Measurements from ENCODE around the gene CTSZ. TPM values are rescaled to one million over a fixed set of nuclear protein-coding genes. Genes with fewer than 3 reads are reported as not detected.

CTSZ gene
- total RNA-seq, 1 donor: 223 TPM

DNA sequence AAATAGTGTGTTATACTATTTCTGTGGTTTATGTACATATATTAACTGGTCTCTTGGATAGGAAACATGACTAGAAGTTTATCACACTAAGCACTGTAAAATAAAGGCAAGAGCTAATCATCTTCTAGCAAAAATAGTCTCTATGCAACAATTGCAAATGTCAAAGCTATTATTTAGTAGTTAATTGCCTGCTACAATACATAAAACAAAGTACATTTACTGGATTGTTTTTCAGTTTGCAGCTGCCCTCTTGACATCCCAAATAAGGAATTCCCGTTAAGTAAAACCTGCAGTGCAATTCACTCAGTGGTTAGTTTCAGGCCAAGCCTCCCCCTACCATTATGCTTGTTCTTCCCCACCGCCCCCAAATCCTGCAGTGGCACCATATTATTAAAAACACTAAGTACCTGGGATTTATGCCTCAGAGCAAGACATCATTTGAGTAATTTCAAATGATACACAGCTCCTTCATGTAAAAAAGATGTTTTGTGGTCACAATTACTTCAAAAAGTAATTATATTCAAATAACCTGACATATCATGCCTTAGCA lies 26.6 kb upstream of the CTSZ start:
- no peak for TF ChIP-seq CTCF (IDR thresholded peaks at IDR 0.05; ENCODE audit: extremely low read depth, low read depth, low read length)
- Histone ChIP-seq H3K27ac (ENCODE audit: low read depth, low read length) (no peak overlapping the region), H3K36me3 (ENCODE audit: insufficient read depth, low read length) (peaks cover 52% of the 10 kb centered on the region), H3K79me2 (ENCODE audit: insufficient read depth, low read length) (peaks cover 65% of the 10 kb centered on the region), H3K27me3 (ENCODE audit: insufficient read depth, low read length) (no peaks in the 10 kb centered on the region), H2AFZ (ENCODE audit: low read length) (no peak overlapping the region), H3K9me3 (ENCODE audit: low read depth, low read length) (no peaks in the 10 kb centered on the region), H3K4me1 (ENCODE audit: insufficient read depth, low read length) (peaks cover 32% of the 10 kb centered on the region), H3K4me2 (ENCODE audit: insufficient read depth, low read length) (no peak overlapping the region), H3K4me3 (ENCODE audit: insufficient read depth, low read length) (no peak overlapping the region), H4K20me1 (ENCODE audit: insufficient read depth, low read length) (peaks cover 12% of the 10 kb centered on the region)
- no peak for DNase-seq (ENCODE audit: insufficient read length, low spot score, missing footprints)

DNA sequence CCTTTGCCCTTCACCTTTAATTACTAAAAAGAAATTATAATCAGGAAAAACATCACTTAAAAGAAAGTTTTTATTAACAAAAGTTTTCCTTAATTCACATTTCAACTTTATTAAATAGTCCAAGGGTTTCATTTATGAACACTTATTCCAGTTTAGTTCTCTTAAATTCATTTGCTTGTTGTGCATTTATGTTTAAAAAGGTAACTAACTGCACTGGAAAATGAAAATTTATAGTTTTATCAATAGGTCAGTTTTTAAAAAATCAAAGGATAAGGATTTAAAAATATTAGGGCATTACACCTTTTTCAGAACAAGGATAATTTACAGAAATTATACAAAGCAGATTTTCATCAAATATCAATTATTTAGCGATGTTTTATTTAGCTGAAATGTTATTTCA lies 26.0 kb upstream of the CTSZ start:
- H3K79me2 ChIP-seq (ENCODE audit: insufficient read depth, low read length): peaks cover 64% of the 10 kb centered on the region
- H3K4me1 ChIP-seq (ENCODE audit: insufficient read depth, low read length): peaks cover 38% of the 10 kb centered on the region
- peak overlapping the region; percentile 88 for H3K4me3 ChIP-seq (ENCODE audit: insufficient read depth, low read length)
- no peak overlapping the region for H2AFZ ChIP-seq (ENCODE audit: low read length)
- H3K27ac ChIP-seq (ENCODE audit: low read depth, low read length): peak overlapping the region; percentile 73
- no peak for DNase-seq (ENCODE audit: insufficient read length, low spot score, missing footprints)
- peaks cover 53% of the 10 kb centered on the region for H3K36me3 ChIP-seq (ENCODE audit: insufficient read depth, low read length)
- H3K9me3 ChIP-seq (ENCODE audit: low read depth, low read length): no peaks in the 10 kb centered on the region
- peak overlapping the region; percentile 90 for H3K4me2 ChIP-seq (ENCODE audit: insufficient read depth, low read length)
- TF ChIP-seq CTCF (IDR thresholded peaks at IDR 0.05; ENCODE audit: extremely low read depth, low read depth, low read length): no peak
- no peaks in the 10 kb centered on the region for H3K27me3 ChIP-seq (ENCODE audit: insufficient read depth, low read length)
- peaks cover 17% of the 10 kb centered on the region for H4K20me1 ChIP-seq (ENCODE audit: insufficient read depth, low read length)

GRCh38 chr20:59032713-59033059 lies 25.6 kb upstream of the CTSZ start:
- peak; percentile 7 for TF ChIP-seq CTCF (IDR thresholded peaks at IDR 0.05; ENCODE audit: extremely low read depth, low read depth, low read length)
- peak overlapping the region; percentile 81 for H2AFZ ChIP-seq (ENCODE audit: low read length)
- H3K36me3 ChIP-seq (ENCODE audit: insufficient read depth, low read length): peaks cover 49% of the 10 kb centered on the region
- no peaks in the 10 kb centered on the region for H3K27me3 ChIP-seq (ENCODE audit: insufficient read depth, low read length)
- peak overlapping the region; percentile 90 for H3K4me2 ChIP-seq (ENCODE audit: insufficient read depth, low read length)
- no peaks in the 10 kb centered on the region for H3K9me3 ChIP-seq (ENCODE audit: low read depth, low read length)
- peaks cover 62% of the 10 kb centered on the region for H3K79me2 ChIP-seq (ENCODE audit: insufficient read depth, low read length)
- H4K20me1 ChIP-seq (ENCODE audit: insufficient read depth, low read length): peaks cover 18% of the 10 kb centered on the region
- peak overlapping the region; percentile 88 for H3K4me3 ChIP-seq (ENCODE audit: insufficient read depth, low read length)
- H3K4me1 ChIP-seq (ENCODE audit: insufficient read depth, low read length): peaks cover 40% of the 10 kb centered on the region
- H3K27ac ChIP-seq (ENCODE audit: low read depth, low read length): peak overlapping the region; percentile 73
- no peak for DNase-seq (ENCODE audit: insufficient read length, low spot score, missing footprints)

DNA sequence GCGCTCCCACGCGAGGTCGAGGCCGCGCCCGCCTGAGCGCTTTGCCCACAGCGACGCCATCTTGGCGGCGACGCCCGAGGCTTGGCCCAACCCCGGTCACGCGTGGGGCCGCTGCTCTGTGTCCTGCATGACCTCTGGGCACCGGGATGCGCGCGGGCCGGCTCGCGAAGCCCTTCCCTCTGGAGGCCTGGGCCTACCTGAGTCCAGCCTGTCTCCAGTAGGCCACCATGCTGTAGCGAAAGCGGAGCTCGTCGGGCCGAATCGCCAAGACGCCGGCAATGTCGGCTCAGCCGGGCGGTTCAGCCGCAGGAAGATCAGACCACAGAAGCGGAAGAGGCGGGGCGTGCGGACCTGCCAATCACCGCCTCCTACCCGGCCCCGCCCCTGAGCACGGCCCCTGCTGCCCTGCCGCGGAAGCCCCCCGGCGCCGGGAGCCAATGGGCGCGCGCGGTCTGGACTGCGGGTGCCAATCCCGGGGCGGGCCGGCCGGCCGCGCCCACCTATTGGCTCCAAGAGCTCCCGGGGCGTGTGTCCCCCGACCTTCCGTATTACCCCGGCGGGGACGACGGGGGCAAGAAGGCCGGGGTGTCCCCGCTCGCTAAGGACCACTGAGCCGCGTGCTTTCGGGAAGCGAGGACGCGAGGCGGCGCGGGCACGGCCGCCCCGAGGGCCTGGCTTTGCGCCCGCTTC lies 25.1 kb upstream of the CTSZ start, which contains the start of gene ATP5F1E:
ATP5F1E (minus strand) TSS at position 313 of the 690 bp plus-strand sequence; CDS start at position 229, 84 bp downstream.
- H3K27me3 ChIP-seq (ENCODE audit: insufficient read depth, low read length): no peaks in the 10 kb centered on the region
- no peaks in the 10 kb centered on the region for H3K9me3 ChIP-seq (ENCODE audit: low read depth, low read length)
- peaks cover 45% of the 10 kb centered on the region for H3K4me1 ChIP-seq (ENCODE audit: insufficient read depth, low read length)
- peak within 1 kb of the TSS; percentile 90 for H3K4me2 ChIP-seq (ENCODE audit: insufficient read depth, low read length)
- H3K27ac ChIP-seq (ENCODE audit: low read depth, low read length): peak within 1 kb of the TSS; percentile 78
- DNase-seq (ENCODE audit: insufficient read length, low spot score, missing footprints): peak; percentile 98
- peaks cover 20% of the 10 kb centered on the region for H4K20me1 ChIP-seq (ENCODE audit: insufficient read depth, low read length)
- H3K4me3 ChIP-seq (ENCODE audit: insufficient read depth, low read length): peak within 1 kb of the TSS; percentile 88
- no peak for TF ChIP-seq CTCF (IDR thresholded peaks at IDR 0.05; ENCODE audit: extremely low read depth, low read depth, low read length)
- H3K79me2 ChIP-seq (ENCODE audit: insufficient read depth, low read length): peaks cover 62% of the 10 kb centered on the region
- peak within 1 kb of the TSS; percentile 81 for H2AFZ ChIP-seq (ENCODE audit: low read length)
- H3K36me3 ChIP-seq (ENCODE audit: insufficient read depth, low read length): peaks cover 44% of the 10 kb centered on the region

Data from osteoblast (primary cell).